IMR-90 (cell line): ENCODE measurements around the gene COX19. TPM values are rescaled to one million over a fixed set of nuclear protein-coding genes. Genes with fewer than 3 reads are reported as not detected.

Experiments
- ATAC-seq: fragments of 200-7000 bp; cut with Tn5 transposase; 2 replicates; pipeline ENCODE4 v1.9.1; 2020; ENCODE audit warnings: low read depth, mild to moderate bottlenecking, moderate library complexity
- BruUV-seq: library from RNA; stranded (reverse); fragments of 400-500 nt; replicated peaks from 2 replicates; lab custom pipeline; 2021; lab: Mats Ljungman, UMichigan
- CTCF ChIA-PET: fragments of 300-600 bp; formaldehyde crosslinking; extraction: SDS; loops from one replicate; lab custom pipeline; 2021; ENCODE audit warnings: antibody characterized with exemption; lab: Yijun Ruan, JAX
- POLR2A ChIA-PET: fragments of 300-600 bp; sonication (Branson Sonifier 250); formaldehyde crosslinking; loops from one replicate; lab custom pipeline; 2022; ENCODE audit warnings: antibody characterized with exemption; ENCODE audit not compliant: unreplicated experiment; lab: Charles Lee
- DNase-seq: peaks from one replicate; pipeline ENCODE4 v3.0.0; 2013
- H2AFZ ChIP-seq: replicated peaks from 2 replicates; pipeline ENCODE3; 2013; ENCODE audit warnings: low read length, mild to moderate bottlenecking; ENCODE audit not compliant: poor library complexity
- H2AK5ac ChIP-seq: 2 replicates; pipeline ENCODE4 v1.6.1; 2013; ENCODE audit warnings: low read depth, low read length, inconsistent platforms
- H2AK9ac ChIP-seq: replicated peaks from 2 replicates; pipeline ENCODE3; 2013; ENCODE audit warnings: mild to moderate bottlenecking, low read depth, low read length, moderate library complexity; ENCODE audit not compliant: poor library complexity
- H2BK120ac ChIP-seq: 2 replicates; pipeline ENCODE4 v1.6.1; 2013; ENCODE audit warnings: low read depth, low read length, inconsistent platforms
- H2BK15ac ChIP-seq: 3 replicates; pipeline ENCODE4 v1.6.1; 2013; ENCODE audit warnings: low read depth, low read length, inconsistent platforms
- H2BK20ac ChIP-seq: 2 replicates; pipeline ENCODE4 v1.6.1; 2013; ENCODE audit warnings: low read depth, mild to moderate bottlenecking, inconsistent platforms, low read length, moderate library complexity
- H2BK5ac ChIP-seq: 2 replicates; pipeline ENCODE4 v1.6.1; 2013; ENCODE audit warnings: mild to moderate bottlenecking, low read depth, low read length, inconsistent platforms; ENCODE audit not compliant: poor library complexity, severe bottlenecking
- H3K14ac ChIP-seq: replicated peaks from 2 replicates; pipeline ENCODE4 v1.6.1; 2013; ENCODE audit warnings: low read depth, low read length, inconsistent platforms
- H3K18ac ChIP-seq: 2 replicates; pipeline ENCODE4 v1.6.1; 2013; ENCODE audit warnings: low read depth, low read length, control low read depth
- H3K23ac ChIP-seq: 2 replicates; pipeline ENCODE4 v1.6.1; 2013; ENCODE audit warnings: low read depth, low read length, inconsistent platforms
- H3K27ac ChIP-seq: 2 replicates; pipeline ENCODE4 v1.5.1; 2013; ENCODE audit warnings: mild to moderate bottlenecking, control low read depth, low read length; ENCODE audit not compliant: insufficient read depth
- H3K27me3 ChIP-seq: 2 replicates; pipeline ENCODE4 v1.6.1; 2013; ENCODE audit warnings: low read length; ENCODE audit not compliant: control insufficient read depth, insufficient read depth
- H3K36me3 ChIP-seq: 2 replicates; pipeline ENCODE4 v1.6.1; 2013; ENCODE audit warnings: low read length, mixed read lengths; ENCODE audit not compliant: control insufficient read depth, insufficient read depth
- H3K4ac ChIP-seq: 2 replicates; pipeline ENCODE4 v1.6.1; 2013; ENCODE audit warnings: low read depth, low read length, inconsistent platforms
- H3K4me1 ChIP-seq: 2 replicates; pipeline ENCODE4 v1.6.1; 2013; ENCODE audit warnings: low read length, mixed read lengths; ENCODE audit not compliant: control insufficient read depth, insufficient read depth
- H3K4me2 ChIP-seq: 2 replicates; pipeline ENCODE4 v1.6.1; 2013; ENCODE audit warnings: low read depth, mild to moderate bottlenecking, control low read depth, low read length, moderate library complexity
- H3K4me3 ChIP-seq: 2 replicates; pipeline ENCODE4 v1.5.1; 2013; ENCODE audit warnings: low read depth, mild to moderate bottlenecking, control low read depth, low read length, moderate library complexity; ENCODE audit not compliant: insufficient read depth
- H3K56ac ChIP-seq: 2 replicates; pipeline ENCODE4 v1.6.1; 2013; ENCODE audit warnings: low read length, inconsistent platforms; ENCODE audit not compliant: insufficient read depth; ENCODE audit errors: extremely low read depth
- H3K79me1 ChIP-seq, 2 experiments: 2 replicates each; pipeline ENCODE4 v1.6.1; 2013; ENCODE audit warnings: low read length in 2 of 2, inconsistent platforms in 1 of 2, low read depth in 1 of 2
- H3K9ac ChIP-seq: 2 replicates; pipeline ENCODE4 v1.6.1; 2013; ENCODE audit warnings: low read depth, low read length, control low read depth
- H3K9me1 ChIP-seq: 2 replicates; pipeline ENCODE4 v1.6.1; 2013; ENCODE audit warnings: low read length, inconsistent platforms; ENCODE audit not compliant: insufficient read depth
- H3K9me3 ChIP-seq: 2 replicates; pipeline ENCODE4 v1.6.1; 2013; ENCODE audit warnings: low read length; ENCODE audit not compliant: control insufficient read depth, insufficient read depth
- H4K20me1 ChIP-seq: 2 replicates; pipeline ENCODE4 v1.6.1; 2013; ENCODE audit warnings: low read length, inconsistent platforms; ENCODE audit not compliant: insufficient read depth
- H4K5ac ChIP-seq: 2 replicates; pipeline ENCODE4 v1.6.1; 2013; ENCODE audit warnings: mild to moderate bottlenecking, low read depth, low read length, control low read depth
- H4K8ac ChIP-seq, 2 experiments: 2 replicates each; pipeline ENCODE4 v1.6.1; 2013; ENCODE audit warnings: low read depth in 2 of 2, low read length in 2 of 2, control low read depth in 1 of 2, inconsistent platforms in 1 of 2
- H4K91ac ChIP-seq: 2 replicates; pipeline ENCODE4 v1.6.1; 2013; ENCODE audit warnings: low read depth, low read length, inconsistent platforms; ENCODE audit not compliant: insufficient read depth
- BHLHE40 ChIP-seq: fragments of 150-350 bp; IDR thresholded peaks from 2 replicates; pipeline ENCODE4 v1.6.1; 2016; ENCODE audit warnings: mild to moderate bottlenecking, low read depth, low read length
- CHD1 ChIP-seq: IDR thresholded peaks from 2 replicates; pipeline ENCODE4 v1.6.1; 2012; ENCODE audit warnings: low read depth, low read length, improper control_type of control experiment
- CTCF ChIP-seq: conservative IDR thresholded peaks from 2 replicates; pipeline ENCODE4 v1.5.1; 2012; ENCODE audit warnings: mild to moderate bottlenecking, low read depth, low read length, improper control_type of control experiment
- ELK1 ChIP-seq: fragments of 150-350 bp; IDR thresholded peaks from 2 replicates; pipeline ENCODE4 v1.6.1; 2016; ENCODE audit warnings: low read depth, mild to moderate bottlenecking, low read length, moderate library complexity, borderline replicate concordance
- FOS ChIP-seq: fragments of 150-350 bp; IDR thresholded peaks from 2 replicates; pipeline ENCODE4 v1.6.1; 2016; ENCODE audit warnings: low read depth, low read length
- MAFK ChIP-seq: IDR thresholded peaks from 2 replicates; pipeline ENCODE4 v1.6.1; 2012; ENCODE audit warnings: low read depth, low read length, improper control_type of control experiment
- MAZ ChIP-seq: IDR thresholded peaks from 2 replicates; pipeline ENCODE4 v1.6.1; 2012; ENCODE audit warnings: low read depth, mild to moderate bottlenecking, low read length, improper control_type of control experiment, moderate library complexity, borderline replicate concordance
- MXI1 ChIP-seq: IDR thresholded peaks from 2 replicates; pipeline ENCODE4 v1.6.1; 2012; ENCODE audit warnings: low read depth, mild to moderate bottlenecking, low read length, moderate library complexity, borderline replicate concordance
- NFE2L2 ChIP-seq: fragments of 150-350 bp; IDR thresholded peaks from 2 replicates; pipeline ENCODE4 v1.6.1; 2016; ENCODE audit warnings: low read depth, mild to moderate bottlenecking, low read length
- RAD21 ChIP-seq: IDR thresholded peaks from 2 replicates; pipeline ENCODE4 v1.6.1; 2012; ENCODE audit warnings: low read length, improper control_type of control experiment
- RCOR1 ChIP-seq: IDR thresholded peaks from 2 replicates; pipeline ENCODE4 v1.6.1; 2012; ENCODE audit warnings: mild to moderate bottlenecking, low read length, improper control_type of control experiment; ENCODE audit not compliant: insufficient replicate concordance
- RFX5 ChIP-seq: IDR thresholded peaks from 2 replicates; pipeline ENCODE4 v1.8.0; 2012; ENCODE audit warnings: low read depth, mild to moderate bottlenecking, low read length, moderate library complexity
- SMC3 ChIP-seq: fragments of 150-350 bp; IDR thresholded peaks from 2 replicates; pipeline ENCODE4 v1.6.1; 2016; ENCODE audit warnings: low read depth, mild to moderate bottlenecking, antibody characterized with exemption, low read length, moderate library complexity
- WGBS, 2 experiments: methylation state at CpG; one replicate each; pipeline versions ENCODE4 v1.1.5 to v1.1.7; 2013; ENCODE audit warnings: missing lambda C conversion rate in 2 of 2; ENCODE audit not compliant: insufficient read length in 1 of 2; ENCODE audit errors: extremely low coverage in 2 of 2; 5-methylcytosine and 5-hydroxymethylcytosine counted together
- dilution Hi-C: fragments of 300-500 bp; cut with HindIII; formaldehyde crosslinking; loops from one replicate; pipeline ENCODE4 v1.14.3; 2018; ENCODE audit warnings: low sequenced_read_pairs; ENCODE audit not compliant: unreplicated experiment
- in situ Hi-C: fragments of 300-500 bp; cut with MboI; formaldehyde crosslinking; loops from 3 replicates; pipeline ENCODE4 v1.14.3; 2019; ENCODE audit warnings: low sequenced_read_pairs, inconsistent platforms, mixed read lengths
- intact Hi-C: fragments of 100-400 bp; cut with micrococcal nuclease; formaldehyde crosslinking; loops from 2 replicates; pipeline ENCODE4 v1.10.0; 2022
- polyA plus RNA-seq, 3 experiments: library from polyadenylated mRNA; depleted of rRNA; stranded (reverse); fragments of >200 nt; gene quantifications; 2 replicates each; pipeline ENCODE4 v1.2.3, GENCODE V29; 2012; ENCODE audit warnings: low replicate concordance in 1 of 3
- total RNA-seq: library from RNA; depleted of rRNA; stranded (reverse); fragments of >200 nt; gene quantifications from 2 replicates; pipeline ENCODE4 v1.2.3, GENCODE V29; 2012

COX19 gene
- total and polyA plus RNA-seq, 2 of the 4 experiments (the other 2 are of a cell fraction) = 3.9 to 7.3 TPM

DNA sequence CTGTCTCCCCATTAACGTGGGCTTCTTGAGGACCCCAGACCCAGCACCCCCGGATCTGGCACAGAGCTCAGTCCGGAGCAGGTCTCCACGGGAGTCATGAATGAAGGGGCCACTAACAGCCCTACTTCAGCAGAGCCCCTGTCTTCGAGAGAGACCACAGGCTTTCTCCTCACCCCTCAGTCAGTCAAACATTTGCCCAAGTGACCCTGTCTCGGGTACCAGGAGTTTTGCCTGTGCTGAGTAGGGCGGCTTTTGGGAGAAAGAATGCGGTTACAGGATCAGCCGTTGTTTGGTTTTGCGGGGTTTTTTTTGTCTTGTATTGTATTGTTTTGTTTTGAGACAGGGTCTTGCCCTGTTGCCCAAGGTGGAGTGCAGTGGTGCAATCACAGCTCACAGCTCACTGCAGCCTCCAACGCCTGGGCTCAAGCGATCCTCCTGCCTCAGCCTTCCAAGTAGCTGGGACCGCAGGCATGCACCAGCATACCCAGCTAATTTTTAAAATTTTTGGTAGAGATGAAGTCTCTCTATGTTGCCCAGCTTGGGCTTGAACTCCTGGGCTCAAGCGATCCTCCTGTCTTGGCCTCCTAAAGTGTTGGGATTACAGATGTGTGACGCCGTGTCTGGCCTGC lies 37.4 kb downstream of the COX19 start:
- H4K8ac ChIP-seq = no peak overlapping the region
- no peak overlapping the region for H2BK20ac ChIP-seq
- H4K91ac ChIP-seq = no peak overlapping the region
- no peaks in the 10 kb centered on the region for H3K4me1 ChIP-seq
- H3K56ac ChIP-seq = no peak overlapping the region
- H3K4me2 ChIP-seq = no peak overlapping the region
- dilution Hi-C loops = no loop called here
- ChIA-PET CTCF (no interaction called here), POLR2A (no interaction called here)
- no peaks in the 10 kb centered on the region for H4K20me1 ChIP-seq
- no peak for TF ChIP-seq RCOR1
- no peak for TF ChIP-seq CTCF
- no peak for TF ChIP-seq NFE2L2
- TF ChIP-seq RFX5 = no peak
- TF ChIP-seq CHD1 = no peak
- TF ChIP-seq FOS = no peak
- no peak for TF ChIP-seq RAD21
- TF ChIP-seq MXI1 = no peak
- no peak for TF ChIP-seq SMC3
- no peak for TF ChIP-seq MAFK
- TF ChIP-seq MAZ = no peak
- no peak for TF ChIP-seq ELK1
- no peak for TF ChIP-seq BHLHE40
- no peak overlapping the region for H2BK15ac ChIP-seq
- H2AK5ac ChIP-seq = no peak overlapping the region
- H3K23ac ChIP-seq = no peak overlapping the region
- no peak overlapping the region for H2AFZ ChIP-seq
- peaks cover 6% of the 10 kb centered on the region for H3K27me3 ChIP-seq
- in situ Hi-C loops = no loop called here
- no peaks in the 10 kb centered on the region for H3K36me3 ChIP-seq
- H3K79me1 ChIP-seq = no peaks in the 10 kb centered on the region
- H3K27ac ChIP-seq = no peak overlapping the region
- DNase-seq (no peak), ATAC-seq (no peak)
- no peak overlapping the region for H3K4ac ChIP-seq
- H4K5ac ChIP-seq = no peak overlapping the region
- H3K9me3 ChIP-seq = no peaks in the 10 kb centered on the region
- no peak overlapping the region for H2BK120ac ChIP-seq
- H3K9ac ChIP-seq = no peak overlapping the region
- H3K14ac ChIP-seq = no peak overlapping the region
- H3K18ac ChIP-seq = no peak overlapping the region
- 88% methylated on average over 4 of the region's 16 CpGs; no CpG with 5 or more reads in 1 of the 2 experiments for WGBS, 2 experiments
- H3K4me3 ChIP-seq = no peak overlapping the region
- no peak overlapping the region for H2BK5ac ChIP-seq
- intact Hi-C loops = no loop called here
- H3K9me1 ChIP-seq = no peaks in the 10 kb centered on the region
- no peak overlapping the region for H2AK9ac ChIP-seq
- BruUV-seq = no TSS peak
